HEK293 (cell line): ENCODE results near the gene BEND3.

Experiments used
- CTCF ChIA-PET: fragments of 350-600 bp; formaldehyde crosslinking; extraction: SDS; loops from one replicate; lab custom pipeline; 2021; ENCODE audit warnings: antibody characterized with exemption; lab: Yijun Ruan, JAX
- POLR2A ChIA-PET: fragments of 300-600 bp; formaldehyde crosslinking; extraction: SDS; loops from one replicate; lab custom pipeline; 2020; ENCODE audit warnings: antibody characterized with exemption, inconsistent platforms; lab: Yijun Ruan, JAX
- H3K27ac ChIP-seq: fragments of 200-500 bp; sonication (Bioruptor generic); 2 replicates; pipeline ENCODE4 v1.5.1; 2014; ENCODE audit warnings: low read depth, low read length, control low read depth, inconsistent platforms; ENCODE audit errors: extremely low read depth
- H3K36me3 ChIP-seq, 2 experiments: fragments of 200-500 bp in 1 of 2; sonication (Bioruptor generic) in 1 of 2; 1 replicate in 1 of 2; 2 replicates in 1 of 2; pipeline ENCODE4 v1.5.1; 2014 to 2017; ENCODE audit warnings: inconsistent platforms in 2 of 2, low read length in 2 of 2; ENCODE audit not compliant: control insufficient read depth in 2 of 2, insufficient read depth in 1 of 2
- H3K4me1 ChIP-seq: fragments of 200-500 bp; sonication (Bioruptor generic); 2 replicates; pipeline ENCODE4 v1.5.1; 2014; ENCODE audit warnings: mild to moderate bottlenecking, low read length, inconsistent platforms; ENCODE audit not compliant: control insufficient read depth, insufficient read depth
- H3K4me3 ChIP-seq: 2 replicates; pipeline ENCODE4 v1.5.1; 2011; ENCODE audit warnings: low read depth, mild to moderate bottlenecking, control low read depth, low read length, moderate library complexity
- H3K9me3 ChIP-seq: fragments of 200-500 bp; sonication (Bioruptor generic); 2 replicates; pipeline ENCODE4 v1.5.1; 2014; ENCODE audit warnings: low read depth, low read length, inconsistent platforms; ENCODE audit not compliant: control insufficient read depth, insufficient read depth
- EGR2 ChIP-seq: fragments of 450-650 bp; formaldehyde crosslinking; IDR thresholded peaks from 2 replicates; pipeline ENCODE4 v1.5.1; 2016; ENCODE audit warnings: low read depth, missing biosample characterization, missing genetic modification characterization
- HOXC10 ChIP-seq: sonication (generic); formaldehyde crosslinking; IDR thresholded peaks from 2 replicates; pipeline ENCODE4 v1.8.1; 2023; ENCODE audit warnings: mild to moderate bottlenecking, missing genetic modification reagents
- KLF1 ChIP-seq: fragments of 450-650 bp; formaldehyde crosslinking; IDR thresholded peaks from 2 replicates; pipeline ENCODE4 v1.5.1; 2016; ENCODE audit warnings: missing biosample characterization, missing genetic modification characterization
- KLF10 ChIP-seq: fragments of 450-650 bp; IDR thresholded peaks from 2 replicates; pipeline ENCODE4 v1.5.1; 2018; ENCODE audit warnings: missing biosample characterization, mild to moderate bottlenecking, missing genetic modification characterization
- KLF16 ChIP-seq: fragments of 450-650 bp; formaldehyde crosslinking; IDR thresholded peaks from 2 replicates; pipeline ENCODE4 v1.5.1; 2017; ENCODE audit warnings: missing biosample characterization, missing genetic modification characterization
- PATZ1 ChIP-seq: fragments of 450-650 bp; formaldehyde crosslinking; IDR thresholded peaks from 2 replicates; pipeline ENCODE4 v1.5.1; 2016; ENCODE audit warnings: missing biosample characterization, missing genetic modification characterization
- PRDM1 ChIP-seq: fragments of 450-650 bp; formaldehyde crosslinking; IDR thresholded peaks from 2 replicates; pipeline ENCODE4; 2016; ENCODE audit warnings: missing biosample characterization, missing genetic modification characterization
- TRIM28 ChIP-seq: IDR thresholded peaks from 2 replicates; pipeline ENCODE4 v1.6.1; 2011; ENCODE audit warnings: low read length, control low read depth, borderline replicate concordance
- ZBTB26 ChIP-seq: fragments of 450-650 bp; formaldehyde crosslinking; optimal IDR thresholded peaks from 2 replicates; pipeline ENCODE3; 2016; ENCODE audit warnings: missing biosample characterization, mild to moderate bottlenecking, missing genetic modification characterization
- ZFHX2 ChIP-seq: fragments of 450-650 bp; formaldehyde crosslinking; conservative IDR thresholded peaks from 2 replicates; pipeline ENCODE4 v1.5.1; 2016; ENCODE audit warnings: missing biosample characterization, missing genetic modification characterization
- ZIC2 ChIP-seq: fragments of 450-650 bp; formaldehyde crosslinking; IDR thresholded peaks from 2 replicates; pipeline ENCODE4 v1.5.1; 2016; ENCODE audit warnings: missing biosample characterization, missing genetic modification characterization
- ZNF148 ChIP-seq: fragments of 450-650 bp; formaldehyde crosslinking; IDR thresholded peaks from 2 replicates; pipeline ENCODE4 v1.5.0; 2017; ENCODE audit warnings: missing biosample characterization, missing genetic modification characterization, borderline replicate concordance
- ZNF175 ChIP-seq: fragments of 450-650 bp; formaldehyde crosslinking; IDR thresholded peaks from 2 replicates; pipeline ENCODE4 v1.5.1; 2016; ENCODE audit warnings: missing biosample characterization, missing genetic modification characterization
- ZNF202 ChIP-seq: fragments of 450-650 bp; formaldehyde crosslinking; IDR thresholded peaks from 2 replicates; pipeline ENCODE4 v1.5.1; 2016; ENCODE audit warnings: missing biosample characterization, missing genetic modification characterization, borderline replicate concordance
- ZNF211 ChIP-seq: fragments of 450-650 bp; formaldehyde crosslinking; IDR thresholded peaks from 2 replicates; pipeline ENCODE4 v1.5.1; 2016; ENCODE audit warnings: low read depth, missing biosample characterization, missing genetic modification characterization
- ZNF48 ChIP-seq: fragments of 450-650 bp; formaldehyde crosslinking; IDR thresholded peaks from 2 replicates; pipeline ENCODE4 v1.5.1; 2016; ENCODE audit warnings: missing biosample characterization, missing genetic modification characterization
- ZNF549 ChIP-seq: fragments of 450-650 bp; IDR thresholded peaks from 2 replicates; pipeline ENCODE4 v1.5.1; 2018; ENCODE audit warnings: missing biosample characterization, missing genetic modification characterization, mild to moderate bottlenecking, inconsistent platforms, moderate library complexity
- ZNF596 ChIP-seq: fragments of 450-650 bp; IDR thresholded peaks from 2 replicates; pipeline ENCODE4 v1.5.0; 2018; ENCODE audit warnings: missing biosample characterization, mild to moderate bottlenecking, missing genetic modification characterization, moderate library complexity
- ZNF610 ChIP-seq: fragments of 450-650 bp; formaldehyde crosslinking; IDR thresholded peaks from 2 replicates; pipeline ENCODE4 v1.5.1; 2016; ENCODE audit warnings: missing biosample characterization, missing genetic modification characterization, borderline replicate concordance
- ZNF626 ChIP-seq: fragments of 450-650 bp; sonication (Bioruptor Pico); formaldehyde crosslinking; IDR thresholded peaks from 2 replicates; pipeline ENCODE4 v1.5.1; 2018; ENCODE audit warnings: missing biosample characterization, missing genetic modification characterization, inconsistent platforms
- ZNF677 ChIP-seq: fragments of 450-650 bp; IDR thresholded peaks from 2 replicates; pipeline ENCODE4 v1.5.0; 2018; ENCODE audit warnings: missing biosample characterization, mild to moderate bottlenecking, missing genetic modification characterization, moderate library complexity
- ZNF791 ChIP-seq: fragments of 450-650 bp; formaldehyde crosslinking; IDR thresholded peaks from 2 replicates; pipeline ENCODE4 v1.5.1; 2016; ENCODE audit warnings: missing biosample characterization, missing genetic modification characterization
- ZNF843 ChIP-seq: fragments of 450-650 bp; formaldehyde crosslinking; IDR thresholded peaks from 2 replicates; pipeline ENCODE4 v1.5.1; 2016; ENCODE audit warnings: missing biosample characterization, missing genetic modification characterization
- TF ChIP-seq, protein P1 (sequence below): fragments of 450-650 bp; formaldehyde crosslinking; IDR thresholded peaks from 2 replicates; pipeline ENCODE4 v1.5.1; 2016; ENCODE audit warnings: missing biosample characterization, missing genetic modification characterization
- TF ChIP-seq, protein P2 (sequence below): fragments of 450-650 bp; formaldehyde crosslinking; IDR thresholded peaks from 2 replicates; pipeline ENCODE4 v1.5.1; 2016; ENCODE audit warnings: missing biosample characterization, missing genetic modification characterization

Gene BEND3

GRCh38 chr6:107098436-107099307 is 16.6 kb downstream of the BEND3 start:
- Histone ChIP-seq H3K27ac (no peak overlapping the region), H3K9me3 (no peaks in the 10 kb centered on the region), H3K36me3 (peaks cover 6 to 25% of the 10 kb centered on the region in 2 experiments; a peak in 2 of 3 replicates), H3K4me1 (peaks cover 3% of the 10 kb centered on the region), H3K4me3 (no peak overlapping the region)
- ChIA-PET CTCF (interaction anchor here (0.6 to 1.5 kb wide), 2 partner anchors 17 to 766 kb away, joined by 3 read pairs; no protein-coding TSS in a partner anchor), POLR2A (interaction anchor here (0.6 to 1.0 kb wide), 3 partner anchors 12 to 699 kb away, joined by 3 to 4 read pairs (median 3); no protein-coding TSS in a partner anchor)
- no peak for TF ChIP-seq ZNF148
- TF ChIP-seq KLF1 (tag by site-specific recombination), result no peak
- TF ChIP-seq, protein P1, sequence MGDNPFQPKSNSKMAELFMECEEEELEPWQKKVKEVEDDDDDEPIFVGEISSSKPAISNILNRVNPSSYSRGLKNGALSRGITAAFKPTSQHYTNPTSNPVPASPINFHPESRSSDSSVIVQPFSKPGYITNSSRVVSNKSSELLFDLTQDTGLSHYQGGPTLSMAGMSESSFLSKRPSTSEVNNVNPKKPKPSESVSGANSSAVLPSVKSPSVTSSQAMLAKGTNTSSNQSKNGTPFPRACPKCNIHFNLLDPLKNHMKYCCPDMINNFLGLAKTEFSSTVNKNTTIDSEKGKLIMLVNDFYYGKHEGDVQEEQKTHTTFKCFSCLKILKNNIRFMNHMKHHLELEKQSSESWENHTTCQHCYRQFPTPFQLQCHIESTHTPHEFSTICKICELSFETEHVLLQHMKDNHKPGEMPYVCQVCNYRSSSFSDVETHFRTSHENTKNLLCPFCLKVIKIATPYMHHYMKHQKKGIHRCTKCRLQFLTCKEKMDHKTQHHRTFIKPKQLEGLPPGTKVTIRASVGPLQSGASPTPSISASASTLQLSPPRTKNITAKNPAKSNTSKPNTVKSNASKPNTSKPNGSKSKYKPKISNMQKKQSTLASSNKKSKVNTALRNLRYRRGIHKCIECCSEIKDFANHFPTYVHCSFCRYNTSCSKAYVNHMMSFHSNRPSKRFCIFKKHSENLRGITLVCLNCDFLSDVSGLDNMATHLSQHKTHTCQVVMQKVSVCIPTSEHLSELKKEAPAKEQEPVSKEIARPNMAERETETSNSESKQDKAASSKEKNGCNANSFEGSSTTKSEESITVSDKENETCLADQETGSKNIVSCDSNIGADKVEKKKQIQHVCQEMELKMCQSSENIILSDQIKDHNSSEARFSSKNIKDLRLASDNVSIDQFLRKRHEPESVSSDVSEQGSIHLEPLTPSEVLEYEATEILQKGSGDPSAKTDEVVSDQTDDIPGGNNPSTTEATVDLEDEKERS, result no peak
- peak; percentile 74 for TF ChIP-seq EGR2 (tag by site-specific recombination)
- TF ChIP-seq ZIC2 (tag by site-specific recombination), result peak; percentile 77
- TF ChIP-seq HOXC10 (CRISPR knock-in tag), result no peak
- no peak for TF ChIP-seq KLF10 (tag by site-specific recombination)
- no peak for TF ChIP-seq ZNF211 (tag by site-specific recombination)
- no peak for TF ChIP-seq ZNF677 (tag by site-specific recombination)
- TF ChIP-seq ZNF175, result no peak
- TF ChIP-seq ZNF202, result no peak
- peak; percentile 70 for TF ChIP-seq ZFHX2 (tag by site-specific recombination)
- TF ChIP-seq PRDM1 (tag by site-specific recombination), result no peak
- TF ChIP-seq ZBTB26 (tag by site-specific recombination), result peak; percentile 6
- TF ChIP-seq ZNF549 (tag by site-specific recombination), result no peak
- no peak for TF ChIP-seq KLF16 (tag by site-specific recombination)
- TF ChIP-seq ZNF843 (tag by site-specific recombination), result no peak
- TF ChIP-seq, protein P2, sequence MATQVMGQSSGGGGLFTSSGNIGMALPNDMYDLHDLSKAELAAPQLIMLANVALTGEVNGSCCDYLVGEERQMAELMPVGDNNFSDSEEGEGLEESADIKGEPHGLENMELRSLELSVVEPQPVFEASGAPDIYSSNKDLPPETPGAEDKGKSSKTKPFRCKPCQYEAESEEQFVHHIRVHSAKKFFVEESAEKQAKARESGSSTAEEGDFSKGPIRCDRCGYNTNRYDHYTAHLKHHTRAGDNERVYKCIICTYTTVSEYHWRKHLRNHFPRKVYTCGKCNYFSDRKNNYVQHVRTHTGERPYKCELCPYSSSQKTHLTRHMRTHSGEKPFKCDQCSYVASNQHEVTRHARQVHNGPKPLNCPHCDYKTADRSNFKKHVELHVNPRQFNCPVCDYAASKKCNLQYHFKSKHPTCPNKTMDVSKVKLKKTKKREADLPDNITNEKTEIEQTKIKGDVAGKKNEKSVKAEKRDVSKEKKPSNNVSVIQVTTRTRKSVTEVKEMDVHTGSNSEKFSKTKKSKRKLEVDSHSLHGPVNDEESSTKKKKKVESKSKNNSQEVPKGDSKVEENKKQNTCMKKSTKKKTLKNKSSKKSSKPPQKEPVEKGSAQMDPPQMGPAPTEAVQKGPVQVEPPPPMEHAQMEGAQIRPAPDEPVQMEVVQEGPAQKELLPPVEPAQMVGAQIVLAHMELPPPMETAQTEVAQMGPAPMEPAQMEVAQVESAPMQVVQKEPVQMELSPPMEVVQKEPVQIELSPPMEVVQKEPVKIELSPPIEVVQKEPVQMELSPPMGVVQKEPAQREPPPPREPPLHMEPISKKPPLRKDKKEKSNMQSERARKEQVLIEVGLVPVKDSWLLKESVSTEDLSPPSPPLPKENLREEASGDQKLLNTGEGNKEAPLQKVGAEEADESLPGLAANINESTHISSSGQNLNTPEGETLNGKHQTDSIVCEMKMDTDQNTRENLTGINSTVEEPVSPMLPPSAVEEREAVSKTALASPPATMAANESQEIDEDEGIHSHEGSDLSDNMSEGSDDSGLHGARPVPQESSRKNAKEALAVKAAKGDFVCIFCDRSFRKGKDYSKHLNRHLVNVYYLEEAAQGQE (tag by site-specific recombination), result 0 out of 2 replicates have a peak, but pooled peaks have one; percentile 30
- no peak for TF ChIP-seq ZNF48
- no peak for TF ChIP-seq ZNF791 (tag by site-specific recombination)
- no peak for TF ChIP-seq ZNF596 (tag by site-specific recombination)
- no peak for TF ChIP-seq PATZ1 (tag by site-specific recombination)
- no peak for TF ChIP-seq ZNF626
- no peak for TF ChIP-seq TRIM28
- no peak for TF ChIP-seq ZNF610 (tag by site-specific recombination)
